ENCODE results near the gene CBLN1.
"Not testable (repeated sequence)": the region's sequence is repeated elsewhere in the genome, so short reads cannot be mapped to it uniquely, and the experiment has no call there.

The CBLN1 gene

DNA sequence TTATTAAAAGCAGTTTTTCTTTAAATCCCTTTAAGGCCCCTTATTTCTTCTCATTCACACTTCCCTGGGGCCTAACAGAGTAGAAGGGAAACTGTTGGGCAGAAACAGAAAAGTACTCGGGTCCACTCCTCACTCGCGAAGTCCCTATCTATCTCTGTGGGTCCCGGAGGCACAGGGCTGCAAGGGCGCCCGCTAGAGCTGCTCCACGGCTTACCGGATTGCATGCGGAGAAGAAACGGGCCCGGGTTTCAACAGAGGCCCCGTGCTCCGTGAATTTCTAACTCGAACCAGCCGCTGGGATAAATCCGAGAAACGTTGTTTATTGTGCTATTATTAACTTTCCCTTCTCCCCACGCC, 4.3 kb downstream of the CBLN1 start:
- no peak for DNase-seq

DNA sequence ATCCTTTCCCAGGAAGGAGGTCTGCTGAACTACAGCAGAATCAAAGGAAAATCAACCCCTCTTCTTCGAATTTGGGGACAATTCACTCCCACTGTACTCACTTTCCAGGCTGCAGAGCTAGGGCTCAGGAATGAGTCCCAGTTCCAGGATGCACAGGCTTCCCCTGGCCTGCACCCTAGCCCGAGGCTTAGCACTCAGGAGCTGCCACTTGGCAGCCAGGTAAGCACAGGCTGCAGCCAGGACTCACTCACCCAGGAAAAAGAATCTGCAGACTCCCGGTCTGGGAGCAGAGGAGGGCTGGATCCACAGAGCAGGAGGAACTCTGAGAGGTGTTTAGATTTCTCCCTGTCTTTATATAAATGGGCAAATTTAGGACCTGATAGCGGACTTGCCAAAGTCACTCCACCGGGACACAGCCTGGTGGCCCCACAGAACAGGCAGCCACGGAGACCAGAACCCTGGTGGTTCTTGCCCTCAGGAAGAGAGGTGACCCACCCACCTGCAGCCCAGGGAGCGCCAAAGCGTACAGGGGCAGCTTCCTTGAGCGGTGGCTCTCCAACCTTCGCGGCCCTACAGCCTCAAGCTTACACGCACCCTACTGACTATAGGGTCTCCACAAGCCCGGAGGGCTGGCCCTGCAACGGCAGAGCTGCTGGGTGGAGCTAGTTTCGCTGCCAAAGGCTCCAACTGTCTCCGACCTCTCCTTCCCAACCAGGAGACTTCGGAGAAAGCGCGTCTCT, 4.8 kb downstream of the CBLN1 start:
- DNase-seq = no peak

DNA sequence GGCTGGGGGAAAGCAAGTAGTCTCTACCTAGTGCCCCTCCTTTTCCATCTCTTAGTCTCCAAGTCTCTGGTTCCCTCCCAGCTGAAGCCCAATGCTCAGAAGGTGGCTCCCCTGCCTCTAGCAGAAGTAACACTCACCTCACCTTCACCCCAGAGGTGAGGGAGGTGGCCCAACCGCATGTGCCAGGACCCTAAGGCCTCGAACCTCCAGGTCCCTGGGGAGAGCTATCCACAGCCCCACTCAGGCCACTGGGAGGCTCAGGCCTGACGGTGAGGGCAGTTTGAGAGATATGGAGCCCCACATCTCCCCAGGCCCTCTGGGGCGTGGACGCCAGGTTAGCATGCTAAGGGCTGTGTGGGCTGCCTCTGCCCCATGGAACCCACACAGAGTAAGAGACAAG, 5.8 kb downstream of the CBLN1 start:
- no peak for DNase-seq

DNA sequence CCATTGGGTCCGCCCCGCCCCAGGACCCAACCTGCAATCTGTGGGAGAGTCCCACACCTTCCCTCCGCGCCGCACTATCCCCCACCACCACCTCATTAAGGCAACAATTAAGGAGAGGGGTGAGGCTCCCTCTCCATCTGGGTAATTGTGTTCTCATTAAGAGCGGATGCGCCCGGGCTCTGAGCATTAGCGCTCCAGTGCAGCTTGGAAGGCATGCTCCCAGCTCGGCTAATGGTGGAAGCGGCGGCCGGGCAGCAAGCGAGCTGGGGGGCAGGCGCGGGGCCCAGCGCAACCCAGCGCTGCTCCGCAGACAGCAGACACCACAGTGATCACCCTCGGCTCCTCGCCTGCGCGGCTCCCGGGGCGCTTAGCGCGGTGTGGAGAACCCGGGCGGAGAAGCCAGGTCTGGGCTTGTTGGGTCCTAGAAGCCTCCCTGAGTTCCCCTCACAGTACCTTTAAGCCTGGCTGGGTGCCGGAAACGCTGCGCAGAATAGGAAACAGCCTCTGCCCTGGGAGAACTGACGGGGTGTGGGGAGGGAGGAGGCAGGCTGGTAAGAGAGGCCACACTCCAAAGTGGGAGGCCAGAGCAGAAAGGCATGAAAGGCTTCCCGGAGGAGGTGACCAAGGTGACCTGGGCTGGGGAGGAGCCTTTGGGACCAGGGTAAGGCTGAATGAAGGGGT, 6.4 kb downstream of the CBLN1 start:
- no peak for DNase-seq

DNA sequence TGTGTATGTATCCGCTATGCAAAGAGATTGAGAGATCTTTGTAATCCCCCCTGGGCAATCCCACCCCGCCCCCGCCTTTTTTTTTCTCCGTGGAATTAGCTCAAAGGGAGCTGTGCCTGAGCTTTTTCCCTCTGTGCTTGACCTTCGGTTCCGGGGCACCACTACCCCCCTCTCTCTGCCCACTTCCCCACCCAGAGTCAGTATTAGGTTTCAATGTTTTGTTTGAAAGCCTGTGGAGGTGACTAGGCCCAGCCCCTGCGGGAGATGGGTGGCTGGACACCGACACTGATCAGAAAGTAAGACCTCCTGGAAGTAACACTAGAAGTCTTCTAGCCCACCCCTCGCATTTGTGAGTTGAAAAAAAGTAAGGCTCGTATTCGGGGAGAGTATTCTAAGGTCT, 7.0 kb downstream of the CBLN1 start:
- DNase-seq = no peak

DNA sequence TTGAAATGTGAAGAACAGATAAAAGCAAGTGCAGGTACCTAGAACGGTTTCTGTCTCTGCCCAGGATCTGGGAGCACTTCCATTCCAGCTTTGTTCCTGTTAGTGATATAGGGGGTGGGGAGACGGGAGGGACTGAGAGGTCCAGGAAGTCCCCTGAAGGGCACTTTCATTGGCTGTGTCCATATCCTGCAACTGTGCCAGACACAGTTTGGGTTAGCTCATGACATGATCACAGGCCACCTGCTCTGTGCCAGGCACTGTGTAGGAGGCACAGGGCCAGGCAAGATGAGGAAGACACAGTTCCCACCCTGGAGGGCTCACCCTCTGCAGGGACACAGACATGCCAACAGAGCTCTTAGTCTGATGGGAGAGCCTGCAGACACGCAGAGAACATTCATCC, 7.9 kb downstream of the CBLN1 start:
- DNase-seq = no peak

DNA sequence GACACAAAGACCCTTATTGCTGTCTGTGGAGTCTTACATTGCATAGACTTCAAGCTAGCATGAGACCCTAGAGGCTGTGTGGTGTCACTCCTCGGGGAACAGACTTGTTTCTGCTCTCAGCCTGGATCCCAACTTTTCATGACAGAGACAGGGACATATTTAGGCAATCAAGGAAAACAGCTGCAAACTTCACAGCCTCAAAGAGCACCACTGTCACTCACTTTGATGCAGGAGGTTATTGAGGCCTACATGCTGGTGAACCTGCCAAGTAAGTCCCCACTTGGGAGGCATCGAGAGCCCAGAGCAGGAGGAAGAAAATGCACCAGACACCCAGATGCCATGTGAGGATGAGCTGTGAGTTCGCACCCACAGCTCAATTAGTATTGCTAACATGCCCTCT, 10.3 kb downstream of the CBLN1 start:
- no peak for DNase-seq

DNA sequence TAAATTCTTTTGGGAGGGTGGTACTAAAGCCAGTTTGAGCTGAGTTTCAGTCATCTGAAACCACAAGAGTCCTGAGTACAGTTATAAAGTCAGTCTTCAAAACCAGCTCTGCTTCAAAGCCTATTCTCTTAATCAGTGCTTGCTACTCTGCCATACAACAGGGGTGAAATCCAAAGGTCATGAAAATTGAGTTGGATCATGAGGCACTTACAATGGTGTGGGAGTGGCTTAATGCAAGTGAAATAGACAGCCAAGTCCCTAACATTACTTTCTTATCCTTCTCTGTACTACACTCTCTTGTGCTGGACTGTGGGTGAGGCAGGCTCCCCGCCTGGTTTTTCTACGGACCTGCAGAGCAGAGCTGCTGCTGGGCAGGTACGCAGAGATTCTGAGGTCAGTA, 12.4 kb downstream of the CBLN1 start:
- DNase-seq = no peak

DNA sequence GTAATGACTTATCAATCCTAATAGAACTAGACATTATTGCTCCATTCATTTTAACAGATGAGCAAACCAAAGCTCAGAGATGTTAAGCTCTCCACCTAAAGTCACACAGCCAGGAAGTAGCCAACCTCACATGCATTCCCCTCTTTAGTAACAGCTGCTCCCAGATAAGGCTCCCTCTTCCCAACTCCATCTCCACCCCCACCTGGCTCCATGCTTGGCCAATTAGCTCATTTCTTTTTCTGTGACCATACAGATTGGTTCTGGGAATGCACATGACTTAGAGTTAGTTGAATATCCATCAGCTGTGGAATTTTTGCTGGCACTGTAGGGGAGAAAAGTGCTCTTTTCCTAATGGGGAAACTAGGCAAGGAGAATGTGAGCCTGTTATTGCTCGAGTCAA, 13.0 kb downstream of the CBLN1 start:
- DNase-seq = no peak

DNA sequence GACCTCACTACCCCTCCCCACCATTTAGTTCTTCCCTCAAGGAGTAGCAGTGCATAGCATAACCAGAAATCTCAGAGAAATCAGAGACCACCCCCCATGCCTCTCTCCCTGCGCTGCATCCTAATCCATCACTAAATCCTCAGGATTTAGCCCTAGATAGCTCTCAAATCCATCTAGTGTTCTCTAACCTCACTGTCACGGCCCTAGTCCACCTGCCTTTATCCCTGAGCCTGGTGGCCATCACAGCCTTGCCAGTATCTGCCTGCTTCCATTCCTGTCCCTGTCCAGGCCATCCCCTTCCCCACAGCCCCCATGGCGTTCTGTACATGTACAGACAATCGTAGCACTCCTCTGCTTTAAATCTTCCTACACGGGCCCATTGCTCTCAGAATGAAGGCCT, 19.1 kb downstream of the CBLN1 start:
- DNase-seq = no peak

DNA sequence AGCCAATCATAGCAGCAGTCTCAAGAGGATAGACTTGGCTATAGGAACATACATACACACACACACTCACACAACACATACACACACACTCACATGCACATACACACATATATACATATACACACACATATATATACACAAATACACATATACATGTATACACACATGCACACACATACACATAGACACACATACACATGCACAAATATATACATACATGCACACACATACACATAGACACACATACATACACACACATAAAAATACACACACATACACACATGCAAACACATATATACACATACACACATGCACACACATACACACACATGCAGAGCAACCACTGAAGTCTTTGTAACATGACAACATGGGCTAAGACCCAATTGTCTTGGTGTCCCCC, 19.7 kb downstream of the CBLN1 start:
- DNase-seq = no peak

DNA sequence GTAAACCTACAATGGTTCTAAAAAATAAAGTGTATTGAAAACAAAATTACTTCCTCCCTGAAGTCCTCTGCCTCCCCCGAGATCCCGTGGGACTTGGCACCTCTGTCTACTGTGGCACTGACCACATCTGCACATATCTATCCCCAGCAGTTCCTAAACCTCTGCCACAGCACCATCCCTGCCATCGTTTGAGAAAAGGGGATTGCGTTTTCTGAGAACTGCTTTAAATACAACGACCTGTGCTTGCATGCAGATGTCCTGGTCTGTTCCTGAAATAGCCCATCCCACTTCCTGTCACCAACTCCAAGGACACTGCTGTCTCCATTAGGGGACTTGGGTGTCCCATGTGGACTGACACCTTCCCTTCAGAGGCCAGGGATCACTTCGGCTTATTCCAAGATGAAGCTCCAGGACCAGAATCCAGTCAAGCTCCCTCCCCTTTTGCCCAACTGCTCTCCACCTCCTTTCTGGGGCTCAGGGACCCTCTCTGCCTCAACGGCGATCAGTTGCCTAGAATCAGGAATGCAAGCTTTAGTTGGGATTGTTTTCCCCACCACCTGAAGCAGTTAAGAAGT, 20.6 kb downstream of the CBLN1 start:
- no peak for DNase-seq

DNA sequence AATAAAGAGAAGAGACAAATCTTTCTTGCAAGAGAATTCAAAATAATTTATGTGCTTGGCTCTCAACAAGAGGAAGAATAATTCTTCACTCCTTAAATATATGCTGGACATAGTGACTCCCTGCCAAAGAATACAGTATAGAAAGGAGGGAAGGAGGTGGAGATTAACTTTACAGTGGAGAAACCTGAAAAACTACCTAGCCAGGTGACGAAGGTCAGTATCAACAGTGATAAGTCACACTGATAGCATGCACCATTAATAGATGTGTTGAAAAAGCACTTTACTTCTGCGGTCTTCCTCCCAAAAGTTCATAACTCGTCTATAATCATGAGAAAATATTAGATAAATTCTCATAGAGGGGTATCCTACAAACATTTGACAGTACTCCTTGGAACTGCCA, 21.4 kb downstream of the CBLN1 start:
- no peak for DNase-seq

DNA sequence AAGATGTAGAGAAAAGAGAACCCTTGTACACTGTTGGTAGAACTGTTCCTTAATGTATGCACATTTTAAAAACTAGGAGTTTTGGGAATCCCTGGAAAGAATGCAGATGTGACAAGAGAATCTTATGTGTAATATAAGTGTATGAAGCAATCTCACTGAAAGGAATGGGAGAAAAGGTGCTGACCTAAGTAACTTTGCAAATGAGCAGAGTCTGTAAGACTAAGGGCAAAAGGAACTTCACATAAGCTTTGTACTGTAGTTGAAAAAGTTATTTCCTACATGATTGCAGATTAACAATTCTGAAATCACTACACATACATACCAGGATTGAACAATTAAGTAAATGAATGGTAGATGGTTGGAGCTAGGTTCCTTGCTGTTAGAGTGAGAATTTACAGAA, 22.3 kb downstream of the CBLN1 start:
- DNase-seq = no peak

DNA sequence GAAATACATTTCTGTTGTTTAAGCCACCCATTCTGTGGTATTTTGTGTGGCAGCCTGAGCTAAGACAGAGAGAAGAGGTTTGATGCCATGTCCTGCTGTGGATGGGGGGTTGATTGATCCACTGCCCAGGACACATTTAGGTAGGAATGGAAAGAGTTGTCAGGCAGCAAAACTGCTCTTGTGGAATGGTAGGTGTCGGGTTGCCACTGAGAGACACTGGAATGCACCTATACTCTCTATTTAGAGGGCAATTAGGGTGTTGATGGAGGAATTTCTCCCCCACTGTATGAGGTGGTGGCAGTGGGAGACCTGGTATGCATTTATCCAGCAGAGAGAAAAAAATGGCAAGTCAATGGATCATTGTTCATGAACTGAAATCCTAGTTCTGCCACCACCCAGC, 30.9 kb downstream of the CBLN1 start:
- DNase-seq = no peak

DNA sequence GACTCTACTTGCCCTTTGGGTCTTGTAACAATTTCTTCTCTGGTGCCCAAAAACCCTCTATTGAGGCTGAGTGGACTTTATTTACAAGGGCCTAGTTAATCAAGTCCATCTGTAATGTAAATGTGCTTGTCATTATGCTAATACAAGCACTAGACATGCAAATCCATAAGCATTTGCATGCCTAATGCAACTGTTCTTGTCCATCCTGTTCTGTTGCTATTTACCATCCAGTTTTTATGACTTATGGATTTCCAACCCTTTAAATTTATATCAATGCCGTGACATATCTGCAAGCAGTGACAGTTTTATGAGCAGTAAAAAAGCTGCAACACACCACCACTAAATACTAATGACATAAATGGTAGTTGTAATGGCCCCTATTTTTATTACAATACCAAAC, 33.4 kb downstream of the CBLN1 start:
- no peak for DNase-seq

DNA sequence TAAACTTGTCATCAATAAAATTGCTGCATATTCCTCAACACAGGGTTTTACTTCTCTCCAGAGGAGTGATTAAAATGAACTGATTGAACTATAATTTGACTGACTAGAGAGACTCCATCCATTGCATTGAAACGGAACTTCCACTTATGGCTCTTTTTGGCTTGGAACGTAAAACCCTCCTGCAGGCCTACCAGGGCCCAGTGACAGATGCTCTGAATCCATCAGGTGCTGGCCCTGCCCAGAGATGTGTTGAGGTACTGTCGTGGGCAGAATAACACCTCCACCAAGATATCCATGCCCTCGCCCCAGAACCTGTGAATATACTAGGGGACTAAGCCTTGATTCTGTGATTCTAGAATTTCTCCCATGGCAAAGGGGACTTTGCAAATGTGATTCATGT, 45.4 kb downstream of the CBLN1 start:
- DNase-seq = no peak

DNA sequence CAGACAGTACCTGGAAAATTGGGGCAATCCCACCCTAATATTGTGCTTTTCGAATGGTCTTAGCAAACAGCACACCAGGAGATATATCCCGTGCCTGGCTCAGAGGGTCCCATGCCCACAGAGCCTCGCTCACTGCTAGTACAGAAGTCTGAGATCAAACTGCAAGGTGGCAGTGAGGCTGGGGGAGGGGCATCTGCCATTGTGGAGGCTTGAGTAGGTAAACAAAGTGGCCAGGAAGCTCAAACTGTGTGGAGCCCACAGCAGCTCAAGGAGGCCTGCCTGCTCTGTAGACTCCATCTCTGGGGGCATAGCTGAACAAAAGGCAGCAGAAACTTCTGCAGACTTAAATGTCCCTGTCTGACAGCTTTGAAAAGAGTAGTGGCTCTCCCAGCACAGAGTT, 53.3 kb downstream of the CBLN1 start:
- not testable (repeated sequence) for DNase-seq

Data from CD4-positive, alpha-beta T cell treated with Interleukin-15 for 1 hour (primary cell).